ENCODE results near the gene LAIR1.
"Not testable (repeated sequence)": the region's sequence is repeated elsewhere in the genome, so short reads cannot be mapped to it uniquely, and the experiment has no call there.

LAIR1 gene

GRCh38 chr19:54322934-54323333 is 41.8 kb downstream of the LAIR1 start:
- peaks cover 18% of the 10 kb centered on the region for H3K4me1 Mint-ChIP-seq (ENCODE audit: low read depth)
- H3K36me3 Mint-ChIP-seq (ENCODE audit: low read depth); H3K9me3 Mint-ChIP-seq; H3K4me3 Mint-ChIP-seq; H3K27ac Mint-ChIP-seq: not testable (repeated sequence)
- H3K27me3 Mint-ChIP-seq = peaks cover 11% of the 10 kb centered on the region

GRCh38 chr19:54322295-54322694 is 42.4 kb downstream of the LAIR1 start:
- Mint-ChIP-seq H3K27me3 (peaks cover 11% of the 10 kb centered on the region), H3K4me1 (ENCODE audit: low read depth) (peaks cover 14% of the 10 kb centered on the region), H3K27ac (peak overlapping the region; percentile 49)
- H3K9me3 Mint-ChIP-seq; H3K36me3 Mint-ChIP-seq (ENCODE audit: low read depth); H3K4me3 Mint-ChIP-seq: not testable (repeated sequence)

GRCh38 chr19:54319892-54320670 is 44.6 kb downstream of the LAIR1 start:
- peaks cover 16% of the 10 kb centered on the region for H3K27me3 Mint-ChIP-seq
- H3K36me3 Mint-ChIP-seq (ENCODE audit: low read depth) = no peaks in the 10 kb centered on the region
- H3K4me3 Mint-ChIP-seq = no peak overlapping the region
- no peak overlapping the region for H3K27ac Mint-ChIP-seq
- H3K9me3 Mint-ChIP-seq = no peaks in the 10 kb centered on the region
- H3K4me1 Mint-ChIP-seq (ENCODE audit: low read depth) = peaks cover under 1% of the 10 kb centered on the region

GRCh38 chr19:54319049-54319448 is 45.7 kb downstream of the LAIR1 start:
- peaks cover 19% of the 10 kb centered on the region for H3K27me3 Mint-ChIP-seq
- no peak overlapping the region for H3K4me3 Mint-ChIP-seq
- no peak overlapping the region for H3K27ac Mint-ChIP-seq
- no peaks in the 10 kb centered on the region for H3K9me3 Mint-ChIP-seq
- H3K4me1 Mint-ChIP-seq (ENCODE audit: low read depth) = no peaks in the 10 kb centered on the region
- no peaks in the 10 kb centered on the region for H3K36me3 Mint-ChIP-seq (ENCODE audit: low read depth)

GRCh38 chr19:54317965-54318240 is 46.8 kb downstream of the LAIR1 start:
- Mint-ChIP-seq H3K36me3 (ENCODE audit: low read depth) (no peaks in the 10 kb centered on the region), H3K4me1 (ENCODE audit: low read depth) (no peaks in the 10 kb centered on the region), H3K27me3 (peaks cover 28% of the 10 kb centered on the region), H3K27ac (no peak overlapping the region), H3K9me3 (no peaks in the 10 kb centered on the region), H3K4me3 (no peak overlapping the region)

- no peaks in the 10 kb centered on the region for H3K9me3 Mint-ChIP-seq
- H3K4me1 Mint-ChIP-seq (ENCODE audit: low read depth) = no peaks in the 10 kb centered on the region
Measured at GRCh38 chr19:54317108-54317964, 47.4 kb downstream of the LAIR1 start.

GRCh38 chr19:54316746-54317107 is 48.0 kb downstream of the LAIR1 start:
- H3K27ac Mint-ChIP-seq = no peak overlapping the region
- no peaks in the 10 kb centered on the region for H3K4me1 Mint-ChIP-seq (ENCODE audit: low read depth)
- no peaks in the 10 kb centered on the region for H3K36me3 Mint-ChIP-seq (ENCODE audit: low read depth)
- H3K4me3 Mint-ChIP-seq = no peak overlapping the region
- H3K27me3 Mint-ChIP-seq = peaks cover 31% of the 10 kb centered on the region
- H3K9me3 Mint-ChIP-seq = no peaks in the 10 kb centered on the region

More at GRCh38 chr19:54317108-54317964, 47.4 kb downstream of the LAIR1 start:
- H3K27me3 Mint-ChIP-seq = peaks cover 31% of the 10 kb centered on the region
- no peak overlapping the region for H3K27ac Mint-ChIP-seq
- H3K36me3 Mint-ChIP-seq (ENCODE audit: low read depth) = no peaks in the 10 kb centered on the region
- H3K4me3 Mint-ChIP-seq = no peak overlapping the region

GRCh38 chr19:54315956-54316355 is 48.8 kb downstream of the LAIR1 start:
- Mint-ChIP-seq H3K4me3 (no peak overlapping the region), H3K4me1 (ENCODE audit: low read depth) (no peaks in the 10 kb centered on the region), H3K9me3 (no peaks in the 10 kb centered on the region), H3K36me3 (ENCODE audit: low read depth) (no peaks in the 10 kb centered on the region), H3K27ac (no peak overlapping the region), H3K27me3 (peaks cover 32% of the 10 kb centered on the region)

- Mint-ChIP-seq H3K36me3 (ENCODE audit: low read depth) (no peaks in the 10 kb centered on the region), H3K27ac (no peak within 1 kb of the TSS), H3K9me3 (no peaks in the 10 kb centered on the region), H3K4me1 (ENCODE audit: low read depth) (no peaks in the 10 kb centered on the region), H3K27me3 (peaks cover 29% of the 10 kb centered on the region), H3K4me3 (no peak within 1 kb of the TSS)
Measured at GRCh38 chr19:54312436-54313377, 52.0 kb downstream of the LAIR1 start, which contains the start of gene LILRA5. Gene LILRA5, minus strand, starts transcription at chr19:54313166. Its CDS starts 147 bp downstream, at chr19:54313019.

- H3K27ac Mint-ChIP-seq = no peak overlapping the region
- H3K4me1 Mint-ChIP-seq (ENCODE audit: low read depth) = no peaks in the 10 kb centered on the region
- no peak overlapping the region for H3K4me3 Mint-ChIP-seq
- no peaks in the 10 kb centered on the region for H3K36me3 Mint-ChIP-seq (ENCODE audit: low read depth)
- H3K27me3 Mint-ChIP-seq = peaks cover 29% of the 10 kb centered on the region
- H3K9me3 Mint-ChIP-seq = no peaks in the 10 kb centered on the region
Measured at GRCh38 chr19:54312011-54312410, 52.7 kb downstream of the LAIR1 start.

- Mint-ChIP-seq H3K27ac (no peak overlapping the region), H3K36me3 (ENCODE audit: low read depth) (no peaks in the 10 kb centered on the region), H3K9me3 (no peaks in the 10 kb centered on the region), H3K4me3 (no peak overlapping the region), H3K27me3 (peaks cover 30% of the 10 kb centered on the region), H3K4me1 (ENCODE audit: low read depth) (no peaks in the 10 kb centered on the region)
Measured at GRCh38 chr19:54311486-54311885, 53.2 kb downstream of the LAIR1 start.

- Mint-ChIP-seq H3K27me3 (peaks cover 26% of the 10 kb centered on the region), H3K27ac (no peak overlapping the region), H3K4me1 (ENCODE audit: low read depth) (no peaks in the 10 kb centered on the region), H3K9me3 (no peaks in the 10 kb centered on the region), H3K36me3 (ENCODE audit: low read depth) (no peaks in the 10 kb centered on the region), H3K4me3 (no peak overlapping the region)
Measured at GRCh38 chr19:54310543-54310942, 54.2 kb downstream of the LAIR1 start.

- H3K9me3 Mint-ChIP-seq = no peaks in the 10 kb centered on the region
- no peak overlapping the region for H3K27ac Mint-ChIP-seq
- no peak overlapping the region for H3K4me3 Mint-ChIP-seq
- H3K27me3 Mint-ChIP-seq = peaks cover 26% of the 10 kb centered on the region
- no peaks in the 10 kb centered on the region for H3K36me3 Mint-ChIP-seq (ENCODE audit: low read depth)
- peaks cover 4% of the 10 kb centered on the region for H3K4me1 Mint-ChIP-seq (ENCODE audit: low read depth)
Measured at GRCh38 chr19:54309811-54310210, 54.9 kb downstream of the LAIR1 start.

- H3K27me3 Mint-ChIP-seq = peaks cover 7% of the 10 kb centered on the region
- peaks cover 18% of the 10 kb centered on the region for H3K4me1 Mint-ChIP-seq (ENCODE audit: low read depth)
- no peaks in the 10 kb centered on the region for H3K36me3 Mint-ChIP-seq (ENCODE audit: low read depth)
- no peak overlapping the region for H3K27ac Mint-ChIP-seq
- H3K4me3 Mint-ChIP-seq = no peak overlapping the region
- no peaks in the 10 kb centered on the region for H3K9me3 Mint-ChIP-seq
Measured at GRCh38 chr19:54307389-54308020, 57.2 kb downstream of the LAIR1 start.
